HG03575 (cell line): ENCODE data around the gene POMT1.
"Not testable (repeated sequence)": the region's sequence is repeated elsewhere in the genome, so short reads cannot be mapped to it uniquely, and the experiment has no call there.

ENCODE experiments used
- ATAC-seq: cut with Tn5 transposase; IDR thresholded peaks from one replicate; pipeline ENCODE4 v1.9.1; 2021; ENCODE audit not compliant: unreplicated experiment, insufficient number of reproducible peaks, low FRiP score; ENCODE audit errors: extremely low read depth

Gene POMT1

DNA sequence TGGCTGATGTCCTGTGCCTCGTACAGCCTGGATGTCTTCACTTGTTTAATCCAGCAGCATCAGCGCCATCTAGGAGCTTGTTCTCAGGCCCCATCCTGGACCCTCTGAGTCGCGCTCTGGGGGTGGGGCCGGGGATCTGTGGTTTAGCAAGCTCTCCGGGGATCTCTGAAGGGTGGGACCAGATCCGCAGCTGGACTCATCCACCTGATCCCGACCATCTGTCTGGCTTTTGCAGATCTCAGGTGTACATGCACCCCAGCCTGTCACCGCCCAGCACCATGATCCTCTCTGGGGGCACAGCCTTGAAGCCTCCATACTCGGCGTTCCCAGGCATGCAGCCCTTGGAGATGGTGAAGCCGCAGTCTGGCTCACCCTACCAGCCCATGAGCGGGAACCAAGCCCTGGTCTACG lies 15.1 kb upstream of the POMT1 start:
- no peak for ATAC-seq

DNA sequence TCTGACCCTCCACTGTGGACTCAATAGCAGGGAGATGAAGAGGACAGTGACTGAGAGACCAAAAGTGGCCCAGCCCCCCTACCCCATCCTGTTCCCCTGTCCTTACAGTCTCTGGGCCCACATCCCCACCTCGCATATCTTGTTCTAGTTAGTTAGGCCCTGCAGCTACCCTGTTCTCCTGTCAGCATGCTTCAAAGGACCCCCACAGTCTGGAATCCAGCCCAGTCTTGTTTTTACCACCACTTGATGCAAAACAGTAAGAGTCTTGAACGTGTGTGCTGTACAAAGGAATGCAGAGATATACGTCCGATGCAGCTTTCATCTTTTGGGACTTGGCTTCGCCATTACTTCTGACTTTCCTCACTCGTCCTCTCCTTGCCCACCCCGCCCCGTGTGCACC lies 12.2 kb upstream of the POMT1 start:
- ATAC-seq = no peak

DNA sequence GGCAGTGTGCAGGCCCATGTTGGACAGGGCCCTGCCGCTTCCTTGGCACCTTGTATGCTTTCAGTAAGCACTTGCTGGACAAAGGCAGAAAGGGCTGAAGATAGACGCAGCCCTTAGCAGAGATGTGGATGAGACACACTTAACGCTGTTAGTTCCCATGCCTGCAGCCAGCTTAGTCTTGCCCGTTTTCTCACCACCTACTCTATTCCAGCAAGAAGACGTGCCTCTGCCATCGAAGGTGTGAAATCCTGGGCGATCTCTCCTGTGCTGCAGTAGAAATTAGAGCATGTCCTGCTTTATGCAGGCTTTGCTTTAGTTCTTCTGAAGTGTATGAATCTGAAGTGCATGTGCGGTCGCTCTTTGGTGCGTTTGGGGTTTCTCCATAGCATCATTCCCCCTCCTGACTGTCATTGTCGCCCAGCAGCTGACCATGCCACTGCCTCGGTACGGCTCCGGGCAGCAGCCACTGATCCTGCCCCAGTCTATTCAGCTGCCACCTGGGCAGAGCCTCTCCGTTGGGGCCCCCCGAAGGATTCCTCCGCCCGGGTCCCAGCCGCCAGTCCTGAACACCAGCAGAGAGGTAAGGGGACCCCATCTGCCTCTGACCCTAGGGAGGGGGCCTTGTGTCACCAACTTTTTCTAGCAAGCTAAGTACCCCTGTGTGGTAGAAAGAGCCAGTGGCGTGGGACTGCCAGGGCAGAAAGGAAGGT lies 11.6 kb upstream of the POMT1 start:
- no peak for ATAC-seq

- no peak for ATAC-seq
Measured at GRCh38 chr9:131492070-131492469, 10.6 kb upstream of the POMT1 start.

- no peak for ATAC-seq
Measured at GRCh38 chr9:131494296-131494870, 8.3 kb upstream of the POMT1 start.

- no peak for ATAC-seq
Measured at GRCh38 chr9:131495785-131496184, 6.9 kb upstream of the POMT1 start.

GRCh38 chr9:131496844-131497405 lies 5.8 kb upstream of the POMT1 start:
- no peak for ATAC-seq

DNA sequence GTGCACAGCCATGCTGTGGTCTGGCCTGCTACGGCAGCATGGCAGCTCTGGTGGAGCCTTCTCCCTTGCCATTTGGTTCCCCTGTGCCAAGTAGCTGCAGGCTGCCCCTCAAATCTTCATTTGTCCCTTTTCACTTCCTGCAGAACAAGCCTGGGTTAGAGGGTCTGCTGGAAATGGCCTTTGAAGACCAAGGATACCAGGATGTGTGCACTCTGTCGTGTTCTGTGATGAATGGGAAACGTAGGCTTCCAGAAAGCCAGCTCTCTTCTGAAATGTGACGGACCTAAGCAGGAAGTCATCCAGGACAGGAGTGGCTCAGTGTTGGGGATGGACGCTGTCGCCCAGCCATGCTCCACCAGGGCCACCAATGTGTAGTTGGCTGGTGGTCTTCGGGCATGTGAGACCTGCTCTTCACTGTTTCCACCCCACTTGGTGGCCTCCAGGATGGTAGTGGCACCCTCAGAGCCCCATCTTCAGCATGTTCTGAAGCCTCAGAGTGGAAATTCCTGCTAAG lies 3.4 kb upstream of the POMT1 start:
- no peak for ATAC-seq

- no peak for ATAC-seq
Measured at GRCh38 chr9:131500377-131500776, 2.3 kb upstream of the POMT1 start.

GRCh38 chr9:131500939-131501541 lies 1.7 kb upstream of the POMT1 start:
- no peak for ATAC-seq

- ATAC-seq = no peak
Measured at GRCh38 chr9:131503626-131504465, 1.1 kb downstream of the POMT1 start.

DNA sequence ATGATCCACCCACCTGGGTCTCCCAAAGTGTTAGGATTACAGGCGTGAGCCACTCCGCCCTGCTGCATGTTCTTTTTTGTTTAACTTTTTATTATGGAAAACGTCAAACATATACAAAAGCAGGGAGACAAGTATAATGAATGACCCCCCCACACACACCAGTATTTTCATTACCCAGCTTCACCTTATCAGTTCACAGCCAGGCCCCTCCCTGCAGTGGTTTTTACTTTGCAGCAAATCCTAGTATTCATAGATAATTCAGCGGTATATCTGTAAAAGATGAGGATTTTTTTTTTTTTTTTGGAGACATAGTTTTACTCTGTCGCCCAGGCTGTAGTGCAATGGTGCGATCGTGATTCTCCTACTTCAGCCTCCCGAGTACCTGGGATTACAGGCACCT lies 2.3 kb downstream of the POMT1 start:
- ATAC-seq = no peak

- ATAC-seq = no peak
Measured at GRCh38 chr9:131511416-131511815, 8.7 kb downstream of the POMT1 start.

- ATAC-seq = no peak
Measured at GRCh38 chr9:131511880-131512279, 9.2 kb downstream of the POMT1 start.

- ATAC-seq = no peak
Measured at GRCh38 chr9:131513177-131513576, 10.5 kb downstream of the POMT1 start.

GRCh38 chr9:131515559-131516031 lies 12.9 kb downstream of the POMT1 start:
- not testable (repeated sequence) for ATAC-seq

GRCh38 chr9:131516100-131516499 lies 13.4 kb downstream of the POMT1 start:
- ATAC-seq = no peak

- no peak for ATAC-seq
Measured at GRCh38 chr9:131516930-131517329, 14.2 kb downstream of the POMT1 start.

DNA sequence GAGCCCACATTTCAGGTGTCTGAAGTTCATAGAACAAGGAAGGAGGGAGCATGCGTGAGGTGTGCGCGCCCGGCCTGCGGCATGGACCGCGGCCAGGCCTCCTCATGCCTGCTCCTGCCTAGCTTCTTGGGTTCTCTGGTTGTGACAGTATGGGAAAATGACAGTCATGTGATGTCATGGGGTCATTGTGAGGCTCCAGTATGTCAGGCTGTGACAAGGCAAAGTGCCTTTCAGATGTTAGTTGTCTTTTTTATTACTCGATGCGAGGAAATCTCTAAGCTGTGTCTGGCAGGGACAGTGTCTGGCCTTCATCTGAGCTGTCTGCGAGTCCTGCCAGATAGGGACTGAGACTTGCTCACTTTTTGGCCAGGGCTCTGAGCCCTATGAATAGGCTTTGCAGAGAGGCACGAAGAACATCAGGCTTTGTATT lies 15.1 kb downstream of the POMT1 start:
- ATAC-seq = no peak
